CD4-positive, alpha-beta T cell treated with Interleukin-21 for 1 hour (primary cell): Measurements from ENCODE around the gene ZNF3.

Source experiments
- DNase-seq: peaks from one replicate; pipeline ENCODE4 v3.0.0-alpha.2; 2020

Gene ZNF3

DNA sequence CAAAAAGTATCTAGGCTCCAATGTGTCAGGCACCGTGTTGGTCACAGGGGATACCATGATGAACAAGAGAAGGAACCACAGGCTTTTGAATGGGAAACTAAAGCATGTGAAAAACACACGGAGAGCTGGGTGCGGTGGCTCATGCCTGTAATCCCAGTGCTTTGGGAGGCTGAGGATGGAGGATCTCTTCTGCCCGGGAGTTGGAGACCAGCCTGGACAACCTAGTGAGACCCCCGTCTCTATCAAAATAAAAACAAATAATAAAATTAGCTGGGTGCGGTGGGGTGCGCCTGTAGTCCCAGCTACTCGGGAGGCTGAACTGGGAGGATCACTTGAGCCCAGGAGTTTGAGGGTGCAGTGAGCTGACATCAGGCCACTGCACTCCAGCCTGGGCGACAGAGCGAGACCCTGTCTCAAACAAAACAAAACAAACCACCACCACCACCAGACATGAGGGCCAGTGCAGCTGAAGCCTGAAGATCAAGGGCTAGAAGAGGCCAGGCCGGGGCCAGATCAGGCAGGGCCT lies 6.6 kb upstream of the ZNF3 start:
- DNase-seq = no peak

GRCh38 chr7:100087055-100087750 lies 5.7 kb upstream of the ZNF3 start:
- DNase-seq = no peak

DNA sequence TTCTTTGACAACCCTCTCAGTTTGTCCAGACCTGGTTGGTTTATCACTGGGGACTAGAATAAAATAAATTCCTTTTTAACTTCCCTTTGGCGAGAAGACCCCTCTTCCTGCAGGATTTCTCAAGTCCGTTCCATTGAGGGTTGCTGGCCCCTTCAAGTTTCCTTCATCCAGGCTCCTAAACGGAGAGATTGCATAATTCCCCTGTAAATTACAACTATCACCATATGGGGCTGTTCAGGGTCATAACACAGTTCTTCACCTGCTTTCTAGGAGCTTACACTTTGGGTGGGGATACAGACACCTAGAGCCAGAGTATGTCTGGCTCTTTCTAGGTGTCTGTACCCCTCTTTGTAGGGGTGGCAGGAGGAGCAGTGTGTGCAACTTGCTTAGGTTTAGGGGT lies 4.0 kb upstream of the ZNF3 start:
- DNase-seq = no peak

DNA sequence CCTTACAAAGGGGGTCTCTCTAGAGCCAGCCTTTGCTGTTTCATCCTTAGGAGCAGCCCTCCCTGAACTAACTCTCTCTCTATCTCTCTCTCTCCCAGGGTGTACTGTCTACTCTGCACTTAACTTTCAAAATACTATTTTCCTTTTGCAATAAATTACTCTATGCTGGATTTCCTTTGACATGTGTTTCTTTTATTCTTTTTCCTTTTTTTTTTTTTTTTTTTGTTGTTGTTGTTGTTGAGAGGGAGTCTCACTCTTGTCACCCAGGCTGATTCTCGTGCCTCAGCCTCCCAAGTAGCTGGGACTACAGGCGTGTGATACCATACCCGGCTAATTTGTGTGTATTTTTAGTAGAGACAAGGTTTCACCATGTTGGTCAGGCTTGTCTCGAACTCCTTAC lies 1.5 kb upstream of the ZNF3 start:
- no peak for DNase-seq

- DNase-seq = no peak
Observed at GRCh38 chr7:100080907-100081534, 502 bp downstream of the ZNF3 start.

DNA sequence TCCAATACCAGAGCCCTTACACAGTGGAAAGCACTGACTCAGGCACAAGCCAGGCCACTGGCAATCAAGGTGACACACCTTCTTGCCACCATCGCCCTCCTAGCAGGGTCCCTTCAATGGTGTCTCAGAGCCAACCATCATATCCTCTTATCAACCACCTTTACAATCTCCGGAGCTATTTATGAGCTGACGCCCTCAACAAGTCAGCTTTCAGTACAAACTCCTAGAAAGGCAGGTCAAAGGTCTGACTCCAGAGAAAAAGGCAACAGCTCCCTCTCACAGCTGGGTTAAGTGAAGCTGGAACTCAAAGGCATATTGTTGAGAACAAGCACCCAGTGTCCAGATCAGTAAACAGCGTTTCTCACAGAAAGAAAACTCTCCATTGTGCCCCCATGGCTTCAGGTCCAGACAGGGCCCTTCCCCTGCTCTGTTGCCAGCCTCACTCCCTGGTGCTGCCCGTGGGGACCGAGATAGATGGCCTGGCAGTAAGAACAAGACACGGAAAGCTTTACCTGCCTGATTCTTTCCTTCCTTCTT lies 2.4 kb downstream of the ZNF3 start:
- no peak for DNase-seq

- DNase-seq = no peak
Observed at GRCh38 chr7:100077205-100077604, 4.3 kb downstream of the ZNF3 start.

DNA sequence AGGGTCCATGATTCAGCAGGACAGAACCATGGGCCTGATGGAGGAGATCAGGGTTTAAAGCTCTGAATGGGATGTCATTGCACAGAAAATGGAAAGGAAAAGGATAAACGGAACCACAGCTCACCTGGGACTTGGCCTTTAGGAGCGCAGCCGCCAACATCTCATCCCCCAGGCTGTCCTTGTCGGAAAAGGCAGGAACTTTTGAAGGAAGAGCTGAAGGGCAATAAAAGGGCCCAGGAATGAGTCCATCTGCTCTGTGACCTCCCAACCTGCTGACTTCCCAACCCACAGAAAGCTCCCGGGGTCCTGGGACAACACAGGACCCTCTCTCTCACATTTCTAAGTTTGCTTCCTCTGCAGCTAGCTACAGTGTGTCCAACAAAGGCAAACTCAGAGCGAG lies 6.1 kb downstream of the ZNF3 start:
- DNase-seq = no peak

- DNase-seq = no peak
Observed at GRCh38 chr7:100074841-100075240, 6.7 kb downstream of the ZNF3 start.

- DNase-seq = no peak
Observed at GRCh38 chr7:100072462-100072861, 9.1 kb downstream of the ZNF3 start.

GRCh38 chr7:100071018-100071723 lies 10.4 kb downstream of the ZNF3 start:
- no peak for DNase-seq

- no peak for DNase-seq
Observed at GRCh38 chr7:100069991-100070390, 11.5 kb downstream of the ZNF3 start.

DNA sequence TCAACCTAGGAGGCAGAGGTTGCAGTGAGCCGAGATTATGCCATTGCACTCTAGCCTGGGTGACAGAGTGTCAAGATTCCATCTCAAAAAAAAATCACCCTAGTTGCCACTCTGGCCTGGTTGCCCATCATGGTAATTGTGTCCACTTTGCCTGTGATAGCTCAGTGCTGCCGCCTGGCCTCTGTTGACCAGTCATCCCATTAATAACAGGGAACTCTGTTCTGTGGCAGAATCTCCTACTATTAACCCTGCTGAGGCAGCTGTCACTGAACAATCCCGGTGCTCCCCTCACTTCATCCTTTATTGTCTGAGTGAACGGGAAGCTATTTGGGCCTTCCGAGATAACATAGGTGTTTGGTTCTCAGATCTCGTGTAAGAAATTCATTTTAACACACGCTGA lies 14.6 kb downstream of the ZNF3 start:
- no peak for DNase-seq

DNA sequence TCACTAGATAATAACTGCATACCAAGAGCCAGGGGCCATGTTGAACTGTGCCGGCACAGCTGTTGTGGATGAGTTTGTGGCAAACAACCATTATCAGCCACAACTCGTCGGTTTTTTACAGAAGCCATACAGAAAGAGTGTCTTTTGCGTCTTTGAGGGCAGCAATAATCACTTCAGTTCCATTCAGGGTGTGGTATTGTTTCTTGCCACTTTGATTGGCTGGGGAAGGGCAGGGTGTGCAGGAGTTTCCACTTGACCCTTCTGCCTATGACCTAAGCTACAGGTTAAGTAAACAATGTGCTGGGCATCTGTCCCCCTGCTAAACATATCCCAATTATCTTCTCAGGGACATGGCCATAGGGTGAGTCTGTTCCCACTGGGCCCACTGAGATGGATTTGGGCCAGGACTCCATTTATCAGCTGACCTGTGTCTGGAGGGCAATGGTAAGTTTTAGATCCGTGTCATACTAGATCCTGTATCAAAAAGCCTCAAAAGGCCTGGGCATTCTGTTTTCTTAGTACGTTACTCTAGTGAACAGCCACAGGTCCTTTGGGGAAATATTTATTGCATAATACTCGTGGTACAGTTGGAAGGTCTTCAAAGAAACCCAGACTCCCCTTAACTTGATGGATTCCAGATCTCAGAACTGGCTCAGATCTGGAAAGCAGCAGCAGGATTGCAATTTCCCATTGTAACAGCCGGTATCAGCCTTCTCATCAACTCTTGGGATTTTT lies 15.9 kb downstream of the ZNF3 start:
- no peak for DNase-seq

GRCh38 chr7:100064162-100064561 lies 17.4 kb downstream of the ZNF3 start:
- no peak for DNase-seq

DNA sequence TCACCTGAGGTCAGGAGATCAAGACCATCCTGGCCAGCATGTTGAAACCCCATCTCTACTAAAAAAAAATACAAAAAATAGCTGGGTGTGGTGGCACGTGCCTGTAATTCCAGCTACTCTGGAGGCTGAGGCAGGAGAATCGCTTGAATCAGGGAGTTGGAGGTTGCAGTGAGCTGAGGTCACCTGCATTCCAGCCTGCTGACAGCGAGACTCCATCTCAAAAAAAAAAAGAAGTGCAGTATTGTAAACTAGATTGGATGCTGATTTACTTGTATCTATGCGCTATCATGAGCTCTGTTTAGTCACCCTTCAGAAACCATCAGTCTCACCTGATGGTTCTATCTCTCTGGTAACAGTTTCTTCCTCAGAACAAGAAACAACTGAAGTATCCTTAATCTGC lies 18.1 kb downstream of the ZNF3 start:
- no peak for DNase-seq

- no peak for DNase-seq
Observed at GRCh38 chr7:100061518-100062193, 19.9 kb downstream of the ZNF3 start.

DNA sequence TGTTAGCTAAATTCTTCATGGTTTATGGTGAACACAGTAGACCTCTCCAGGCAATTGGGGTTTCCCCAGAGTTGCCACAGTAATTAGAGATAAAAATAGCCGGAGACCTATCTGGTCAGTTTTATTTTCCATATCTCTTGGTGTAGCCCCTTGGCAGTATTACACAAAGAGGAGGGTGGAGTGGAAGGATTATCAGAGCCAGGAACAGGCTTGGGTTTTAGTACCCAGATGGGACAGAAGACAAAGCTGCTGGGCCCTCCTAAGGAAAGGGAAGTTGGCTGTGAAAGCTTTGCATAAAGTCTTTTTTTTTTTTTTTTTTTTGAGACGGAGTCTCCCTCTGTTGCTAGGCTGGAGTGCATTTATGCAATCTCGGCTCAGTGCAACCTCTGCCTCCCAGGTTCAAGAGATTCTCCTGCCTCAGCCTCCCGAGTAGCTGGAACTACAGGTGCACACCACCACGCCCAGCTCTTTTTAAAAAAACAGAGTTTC lies 22.2 kb downstream of the ZNF3 start:
- DNase-seq = no peak

- DNase-seq = no peak
Observed at GRCh38 chr7:100057006-100057405, 24.5 kb downstream of the ZNF3 start.

- DNase-seq = peak; percentile 53
Observed at GRCh38 chr7:100053215-100053614, 28.3 kb downstream of the ZNF3 start.

- no peak for DNase-seq
Observed at GRCh38 chr7:100051611-100052010, 29.9 kb downstream of the ZNF3 start.
